ENCODE data around the gene ANO6. TPM values are rescaled to one million over a fixed set of nuclear protein-coding genes. Genes with fewer than 3 reads are reported as not detected.

The ANO6 gene
- total RNA-seq, 1 donor from 2014 or later = 46.2 TPM

Other genes starting within 250 kb of the ANO6 start
- gene DBX2, start 165.0 kb upstream of the ANO6 start, total RNA-seq = 0.14 TPM

All from left ventricle myocardium inferior (tissue), 1 donor.